Measurements from ENCODE around the gene KIAA0753.

GRCh38 chr17:6567528-6568183, 72.9 kb downstream of the KIAA0753 start:
- TF ChIP-seq CTCF (IDR thresholded peaks at IDR 0.05; ENCODE audit: low read depth, low read length, poor library complexity, severe bottlenecking), result no peak
- TF ChIP-seq EZH2phosphoT487 (IDR thresholded peaks at IDR 0.05; ENCODE audit: borderline replicate concordance, low read length), result no peak
